MM.1S (cell line): ENCODE data around the gene KRT76.

ENCODE experiments used
- DNase-seq: peaks from one replicate; pipeline ENCODE4 v3.0.0-alpha.2; 2015
- H2AFZ ChIP-seq: fragments of 300-600 bp; sonication (generic); 2 replicates; pipeline ENCODE4 v1.6.0; 2016; ENCODE audit warnings: antibody characterized with exemption, low read length
- H3F3A ChIP-seq: fragments of 300-600 bp; sonication (generic); 2 replicates; pipeline ENCODE4 v1.6.1; 2016; ENCODE audit warnings: mild to moderate bottlenecking, antibody characterized with exemption, low read length, moderate library complexity, mixed read lengths; ENCODE audit not compliant: insufficient read depth
- H3K27ac ChIP-seq: fragments of 300-600 bp; sonication (generic); 2 replicates; pipeline ENCODE4 v1.5.1; 2016; ENCODE audit warnings: mild to moderate bottlenecking, low read length
- H3K27me3 ChIP-seq: fragments of 300-600 bp; sonication (generic); replicated peaks from 2 replicates; pipeline ENCODE4 v1.6.0; 2016; ENCODE audit warnings: low read length; ENCODE audit not compliant: insufficient read depth
- H3K36me3 ChIP-seq: fragments of 300-600 bp; sonication (generic); replicated peaks from 2 replicates; pipeline ENCODE4 v1.6.1; 2016; ENCODE audit warnings: mild to moderate bottlenecking, low read length, mixed read lengths; ENCODE audit not compliant: insufficient read depth
- H3K4me1 ChIP-seq: fragments of 300-600 bp; sonication (generic); 2 replicates; pipeline ENCODE4 v1.6.1; 2016; ENCODE audit warnings: low read length, mixed read lengths
- H3K4me2 ChIP-seq: fragments of 300-600 bp; sonication (generic); 2 replicates; pipeline ENCODE4 v1.6.0; 2016; ENCODE audit warnings: low read depth, low read length
- H3K4me3 ChIP-seq: fragments of 300-600 bp; sonication (generic); 2 replicates; pipeline ENCODE4 v1.5.1; 2016; ENCODE audit warnings: low read length, mixed read lengths
- H3K79me2 ChIP-seq: fragments of 300-600 bp; sonication (generic); 2 replicates; pipeline ENCODE4 v1.6.1; 2016; ENCODE audit warnings: mixed run types, low read length, mixed read lengths
- H3K9ac ChIP-seq: fragments of 300-600 bp; sonication (generic); 2 replicates; pipeline ENCODE4 v1.6.1; 2016; ENCODE audit warnings: low read length, mixed read lengths
- H3K9me2 ChIP-seq: fragments of 300-600 bp; sonication (generic); replicated peaks from 2 replicates; pipeline ENCODE4 v1.6.1; 2016; ENCODE audit warnings: mild to moderate bottlenecking, low read length, mixed read lengths; ENCODE audit not compliant: insufficient read depth
- H3K9me3 ChIP-seq: fragments of 300-600 bp; sonication (generic); replicated peaks from 2 replicates; pipeline ENCODE4 v1.6.1; 2016; ENCODE audit warnings: mild to moderate bottlenecking, low read length, mixed read lengths; ENCODE audit not compliant: insufficient read depth
- H4K20me1 ChIP-seq: fragments of 300-600 bp; sonication (generic); 2 replicates; pipeline ENCODE4 v1.6.1; 2016; ENCODE audit warnings: mild to moderate bottlenecking, low read length, moderate library complexity, mixed read lengths; ENCODE audit not compliant: insufficient read depth
- EZH2 ChIP-seq: fragments of 300-600 bp; sonication (generic); optimal IDR thresholded peaks from 2 replicates; pipeline ENCODE3; 2017; ENCODE audit warnings: low read depth, mild to moderate bottlenecking, antibody characterized with exemption, low read length, mixed read lengths
- EZH2phosphoT487 ChIP-seq: fragments of 300-600 bp; sonication (generic); IDR thresholded peaks from 2 replicates; pipeline ENCODE4 v1.6.1; 2018; ENCODE audit warnings: antibody characterized with exemption, low read length
- TF ChIP-seq, protein P1 (sequence below): fragments of 300-600 bp; sonication (generic); IDR thresholded peaks from 2 replicates; pipeline ENCODE4 v1.5.1; 2016; ENCODE audit warnings: antibody characterized with exemption, low read length, mixed read lengths

KRT76 gene

DNA sequence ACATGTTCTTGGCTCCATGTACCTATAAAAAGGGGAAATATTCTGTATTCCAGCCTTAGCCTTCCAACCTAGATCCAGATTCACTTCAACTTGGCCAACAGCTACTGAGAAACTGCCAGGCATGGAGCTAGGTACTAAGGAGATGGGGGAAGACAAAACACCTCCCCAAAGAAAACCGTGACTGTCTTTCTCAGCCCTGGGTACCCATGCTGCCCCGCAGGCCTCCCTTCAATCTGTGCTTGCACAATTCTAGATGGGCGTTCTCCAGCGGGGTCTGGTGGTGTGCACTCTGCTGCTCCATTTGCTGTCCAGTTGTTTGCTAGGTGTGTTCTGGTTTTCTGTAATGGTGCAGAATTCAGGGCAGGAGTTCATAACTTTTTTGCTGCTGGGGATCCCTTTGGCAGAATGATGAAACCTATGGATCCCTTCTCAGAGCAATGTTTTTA lies 37.6 kb upstream of the KRT76 start:
- no peaks in the 10 kb centered on the region for H3F3A ChIP-seq
- H3K27me3 ChIP-seq, result peaks cover 85% of the 10 kb centered on the region
- TF ChIP-seq EZH2 (no peak), EZH2phosphoT487 (no peak)
- TF ChIP-seq, protein P1, sequence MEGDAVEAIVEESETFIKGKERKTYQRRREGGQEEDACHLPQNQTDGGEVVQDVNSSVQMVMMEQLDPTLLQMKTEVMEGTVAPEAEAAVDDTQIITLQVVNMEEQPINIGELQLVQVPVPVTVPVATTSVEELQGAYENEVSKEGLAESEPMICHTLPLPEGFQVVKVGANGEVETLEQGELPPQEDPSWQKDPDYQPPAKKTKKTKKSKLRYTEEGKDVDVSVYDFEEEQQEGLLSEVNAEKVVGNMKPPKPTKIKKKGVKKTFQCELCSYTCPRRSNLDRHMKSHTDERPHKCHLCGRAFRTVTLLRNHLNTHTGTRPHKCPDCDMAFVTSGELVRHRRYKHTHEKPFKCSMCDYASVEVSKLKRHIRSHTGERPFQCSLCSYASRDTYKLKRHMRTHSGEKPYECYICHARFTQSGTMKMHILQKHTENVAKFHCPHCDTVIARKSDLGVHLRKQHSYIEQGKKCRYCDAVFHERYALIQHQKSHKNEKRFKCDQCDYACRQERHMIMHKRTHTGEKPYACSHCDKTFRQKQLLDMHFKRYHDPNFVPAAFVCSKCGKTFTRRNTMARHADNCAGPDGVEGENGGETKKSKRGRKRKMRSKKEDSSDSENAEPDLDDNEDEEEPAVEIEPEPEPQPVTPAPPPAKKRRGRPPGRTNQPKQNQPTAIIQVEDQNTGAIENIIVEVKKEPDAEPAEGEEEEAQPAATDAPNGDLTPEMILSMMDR, result no peak

DNA sequence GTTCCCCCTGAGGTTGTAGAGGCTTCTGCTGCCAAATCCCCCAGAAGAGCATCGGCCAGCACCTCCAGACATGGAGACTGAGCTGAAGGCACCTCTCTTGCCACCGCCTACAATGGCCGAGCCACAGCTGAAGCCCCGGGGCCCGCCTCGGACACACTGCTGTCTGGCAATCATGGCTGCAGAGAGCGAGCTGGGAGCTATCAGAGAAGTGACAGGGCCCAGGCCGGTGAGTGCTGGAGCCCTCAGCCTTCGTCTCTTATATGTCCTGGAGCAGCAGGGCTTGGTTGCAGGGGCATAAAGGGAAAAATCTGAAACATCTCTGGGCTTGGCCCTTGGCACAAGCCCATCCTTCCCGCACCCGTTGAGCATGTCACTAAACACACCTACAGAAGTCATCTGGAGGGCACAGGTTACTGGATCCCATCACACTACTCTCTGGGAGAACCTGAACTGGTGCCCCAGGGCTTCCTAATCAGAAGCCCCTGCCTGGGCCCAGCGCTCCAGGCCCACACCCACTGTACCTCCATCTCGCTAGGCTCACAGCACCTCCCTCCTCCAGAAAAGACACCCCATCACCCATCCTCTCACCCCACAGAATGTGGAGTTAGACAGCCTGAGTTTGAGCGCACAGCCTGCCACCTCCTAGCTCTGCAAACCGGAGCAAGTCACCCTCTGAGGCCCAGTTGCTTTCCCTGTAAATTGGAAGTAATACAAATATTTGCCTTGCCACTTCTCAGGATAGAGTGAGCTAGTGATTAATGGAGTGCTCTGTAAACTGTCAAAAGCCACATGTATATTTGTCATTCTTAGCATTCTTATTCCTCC lies 37.0 kb upstream of the KRT76 start, which contains the start of gene KRT4:
Gene KRT4 (minus strand): TSS at position 232 of the 825 bp plus-strand sequence. CDS start 58 bp downstream, at position 174.
- no peaks in the 10 kb centered on the region for H4K20me1 ChIP-seq
- no peak within 1 kb of the TSS for H3K4me2 ChIP-seq
- H3K36me3 ChIP-seq, result no peaks in the 10 kb centered on the region
- no peak within 1 kb of the TSS for H3K9ac ChIP-seq
- H3F3A ChIP-seq, result no peaks in the 10 kb centered on the region
- DNase-seq, result no peak
- H3K9me3 ChIP-seq, result no peaks in the 10 kb centered on the region
- no peak for TF ChIP-seq EZH2
- TF ChIP-seq EZH2phosphoT487, result no peak
- TF ChIP-seq, protein P1, result no peak
- H3K79me2 ChIP-seq, result no peaks in the 10 kb centered on the region
- no peak within 1 kb of the TSS for H3K27ac ChIP-seq
- H3K4me1 ChIP-seq, result no peaks in the 10 kb centered on the region
- H3K4me3 ChIP-seq, result no peak within 1 kb of the TSS
- peaks cover 85% of the 10 kb centered on the region for H3K27me3 ChIP-seq
- no peaks in the 10 kb centered on the region for H3K9me2 ChIP-seq
- no peak within 1 kb of the TSS for H2AFZ ChIP-seq

More for the DNA sequence above, 37.6 kb upstream of the KRT76 start:
- Histone ChIP-seq H3K9me2 (no peaks in the 10 kb centered on the region), H3K4me1 (no peaks in the 10 kb centered on the region), H3K4me2 (no peak overlapping the region), H3K36me3 (no peaks in the 10 kb centered on the region), H3K79me2 (no peaks in the 10 kb centered on the region), H3K4me3 (no peak overlapping the region), H2AFZ (no peak overlapping the region), H3K9ac (no peak overlapping the region), H3K9me3 (no peaks in the 10 kb centered on the region), H3K27ac (no peak overlapping the region), H4K20me1 (no peaks in the 10 kb centered on the region)
- DNase-seq, result no peak

DNA sequence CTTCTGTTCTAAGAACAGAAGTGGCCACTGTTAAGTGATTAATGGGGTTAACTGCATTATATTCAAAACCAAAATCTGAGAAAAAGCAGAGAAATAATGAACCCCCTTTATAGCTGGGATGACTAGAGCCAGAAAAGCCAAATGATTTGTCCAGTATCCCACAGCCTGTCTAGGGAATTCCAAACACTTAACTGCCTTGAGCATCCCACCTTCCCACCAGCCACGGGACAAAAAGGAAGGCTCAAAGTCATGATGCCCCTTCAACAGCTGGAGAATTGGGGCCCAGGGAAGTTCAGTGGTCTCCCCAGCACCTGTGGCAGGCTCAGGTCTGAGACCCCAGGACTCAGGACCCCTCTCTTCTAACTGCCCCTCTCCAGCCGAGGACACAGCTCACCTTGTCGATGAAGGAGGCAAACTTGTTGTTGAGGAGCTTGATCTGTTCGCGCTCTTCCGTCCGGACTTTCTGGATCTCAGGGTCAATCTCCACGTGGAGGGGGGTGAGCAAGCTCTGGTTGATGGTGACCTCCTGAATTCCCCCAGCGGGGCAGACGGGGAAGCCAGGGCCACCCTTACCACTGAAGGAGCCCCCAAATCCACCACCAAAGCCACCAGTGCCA lies 36.2 kb upstream of the KRT76 start:
- no peak overlapping the region for H3K4me2 ChIP-seq
- H3K27ac ChIP-seq, result no peak overlapping the region
- TF ChIP-seq, protein P1, result no peak
- TF ChIP-seq EZH2, result no peak
- TF ChIP-seq EZH2phosphoT487, result no peak
- no peaks in the 10 kb centered on the region for H3K79me2 ChIP-seq
- no peaks in the 10 kb centered on the region for H3K9me3 ChIP-seq
- no peak overlapping the region for H3K4me3 ChIP-seq
- no peak overlapping the region for H2AFZ ChIP-seq
- no peak for DNase-seq
- H3K36me3 ChIP-seq, result no peaks in the 10 kb centered on the region
- peaks cover 85% of the 10 kb centered on the region for H3K27me3 ChIP-seq
- H3K9me2 ChIP-seq, result no peaks in the 10 kb centered on the region
- H3K9ac ChIP-seq, result no peak overlapping the region
- no peaks in the 10 kb centered on the region for H4K20me1 ChIP-seq
- H3K4me1 ChIP-seq, result no peaks in the 10 kb centered on the region
- H3F3A ChIP-seq, result no peaks in the 10 kb centered on the region
